Measurements from ENCODE around the gene ATP1B2.

The ATP1B2 gene

GRCh38 chr17:7684851-7685532, 34.3 kb downstream of the ATP1B2 start:
- no peak for TF ChIP-seq CTCF (conservative IDR thresholded peaks at IDR 0.05; ENCODE audit: low read depth, low read length)
- peak overlapping the region; percentile 97 for H3K4me3 ChIP-seq (ENCODE audit: low read length)
- no peak for DNase-seq (ENCODE audit: low read depth)

- peak overlapping the region; percentile 97 for H3K4me3 ChIP-seq (ENCODE audit: low read length)
- DNase-seq (ENCODE audit: low read depth), result peak; percentile 75
- no peak for TF ChIP-seq CTCF (conservative IDR thresholded peaks at IDR 0.05; ENCODE audit: low read depth, low read length)
These were observed 35.0 kb downstream of the ATP1B2 start for GRCh38 chr17:7685533-7686221.

- no peak for TF ChIP-seq CTCF (conservative IDR thresholded peaks at IDR 0.05; ENCODE audit: low read depth, low read length)
- peak overlapping the region; percentile 97 for H3K4me3 ChIP-seq (ENCODE audit: low read length)
- peak; percentile 47 for DNase-seq (ENCODE audit: low read depth)
These were observed 35.7 kb downstream of the ATP1B2 start for GRCh38 chr17:7686222-7687071.

GRCh38 chr17:7687072-7687907, 36.6 kb downstream of the ATP1B2 start, which contains the start of gene TP53:
TSS of gene TP53 (minus strand) at chr17:7687490. CDS start at chr17:7676594, 10,896 bp downstream.
- no peak for TF ChIP-seq CTCF (conservative IDR thresholded peaks at IDR 0.05; ENCODE audit: low read depth, low read length)
- peak; percentile 78 for DNase-seq (ENCODE audit: low read depth)
- H3K4me3 ChIP-seq (ENCODE audit: low read length), result peak within 1 kb of the TSS; percentile 97

- DNase-seq (ENCODE audit: low read depth), result peak; percentile 96
- TF ChIP-seq CTCF (conservative IDR thresholded peaks at IDR 0.05; ENCODE audit: low read depth, low read length), result peak; percentile 94
- H3K4me3 ChIP-seq (ENCODE audit: low read length), result peak within 1 kb of the TSS; percentile 97
These were observed 37.4 kb downstream of the ATP1B2 start, which contains the start of gene WRAP53 for GRCh38 chr17:7687908-7688807. TSS of gene WRAP53 (plus strand) at chr17:7688477. CDS start at chr17:7688649, 172 bp downstream.
